ENCODE measurements around the gene INHBB.

The INHBB gene

DNA sequence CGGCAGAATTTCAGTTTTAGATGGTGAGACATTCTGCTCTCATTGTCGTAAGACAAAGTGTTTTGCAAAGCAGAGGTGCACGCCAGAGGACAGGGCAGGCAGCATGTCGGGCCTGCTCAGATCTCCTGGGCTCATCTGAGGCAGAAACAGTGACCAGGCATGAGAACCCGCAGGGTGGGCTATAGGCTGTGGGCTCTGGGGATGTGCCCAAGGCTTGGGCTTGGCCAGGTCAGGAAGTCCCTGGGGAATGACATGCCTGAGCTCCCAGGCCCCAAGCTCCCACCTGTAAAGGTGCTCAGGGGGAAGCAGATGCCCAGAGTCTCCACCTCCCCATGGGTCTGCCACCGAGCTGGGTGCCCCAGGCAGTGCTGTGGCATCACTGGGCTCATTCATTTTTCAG lies 35.3 kb downstream of the INHBB start:
- POLR2A ChIA-PET: no interaction called here
- CTCF ChIA-PET: interaction anchor here (0.7 to 1.6 kb wide), 2 partner anchors 9 to 12 kb away, joined by 3 to 4 read pairs; no protein-coding TSS in a partner anchor
- no peak for DNase-seq (ENCODE audit: extremely low spot score)
- TF ChIP-seq, protein P1, sequence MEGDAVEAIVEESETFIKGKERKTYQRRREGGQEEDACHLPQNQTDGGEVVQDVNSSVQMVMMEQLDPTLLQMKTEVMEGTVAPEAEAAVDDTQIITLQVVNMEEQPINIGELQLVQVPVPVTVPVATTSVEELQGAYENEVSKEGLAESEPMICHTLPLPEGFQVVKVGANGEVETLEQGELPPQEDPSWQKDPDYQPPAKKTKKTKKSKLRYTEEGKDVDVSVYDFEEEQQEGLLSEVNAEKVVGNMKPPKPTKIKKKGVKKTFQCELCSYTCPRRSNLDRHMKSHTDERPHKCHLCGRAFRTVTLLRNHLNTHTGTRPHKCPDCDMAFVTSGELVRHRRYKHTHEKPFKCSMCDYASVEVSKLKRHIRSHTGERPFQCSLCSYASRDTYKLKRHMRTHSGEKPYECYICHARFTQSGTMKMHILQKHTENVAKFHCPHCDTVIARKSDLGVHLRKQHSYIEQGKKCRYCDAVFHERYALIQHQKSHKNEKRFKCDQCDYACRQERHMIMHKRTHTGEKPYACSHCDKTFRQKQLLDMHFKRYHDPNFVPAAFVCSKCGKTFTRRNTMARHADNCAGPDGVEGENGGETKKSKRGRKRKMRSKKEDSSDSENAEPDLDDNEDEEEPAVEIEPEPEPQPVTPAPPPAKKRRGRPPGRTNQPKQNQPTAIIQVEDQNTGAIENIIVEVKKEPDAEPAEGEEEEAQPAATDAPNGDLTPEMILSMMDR (IDR thresholded peaks at IDR 0.05; ENCODE audit: control extremely low read depth, extremely low read depth, low read depth, missing control alignments): no peak

DNA sequence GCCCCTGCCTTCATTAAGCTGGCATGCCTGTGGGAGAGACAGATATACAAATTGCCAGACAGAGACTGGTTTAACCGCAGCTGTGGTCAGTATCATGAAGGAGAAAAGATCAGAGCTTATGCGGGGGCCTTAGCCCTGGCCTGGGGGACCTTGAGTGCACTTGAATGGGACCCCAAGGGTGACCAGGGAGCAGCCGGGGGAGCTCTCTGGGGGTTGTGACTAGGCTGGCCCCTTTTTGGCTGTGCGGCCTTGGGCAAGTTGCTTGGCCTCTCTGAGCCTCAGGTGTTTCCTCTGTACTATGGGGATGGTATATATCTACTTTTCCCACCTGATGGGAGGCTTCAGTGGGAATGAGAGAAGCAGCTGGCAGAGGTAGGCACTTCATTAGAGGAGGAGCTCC lies 35.7 kb downstream of the INHBB start:
- ChIA-PET CTCF (interaction anchor here (0.7 to 1.6 kb wide), 2 partner anchors 10 to 11 kb away, joined by 3 to 4 read pairs; no protein-coding TSS in a partner anchor), POLR2A (no interaction called here)
- DNase-seq (ENCODE audit: extremely low spot score): no peak
- TF ChIP-seq, protein P1 (IDR thresholded peaks at IDR 0.05; ENCODE audit: control extremely low read depth, extremely low read depth, low read depth, missing control alignments): no peak

DNA sequence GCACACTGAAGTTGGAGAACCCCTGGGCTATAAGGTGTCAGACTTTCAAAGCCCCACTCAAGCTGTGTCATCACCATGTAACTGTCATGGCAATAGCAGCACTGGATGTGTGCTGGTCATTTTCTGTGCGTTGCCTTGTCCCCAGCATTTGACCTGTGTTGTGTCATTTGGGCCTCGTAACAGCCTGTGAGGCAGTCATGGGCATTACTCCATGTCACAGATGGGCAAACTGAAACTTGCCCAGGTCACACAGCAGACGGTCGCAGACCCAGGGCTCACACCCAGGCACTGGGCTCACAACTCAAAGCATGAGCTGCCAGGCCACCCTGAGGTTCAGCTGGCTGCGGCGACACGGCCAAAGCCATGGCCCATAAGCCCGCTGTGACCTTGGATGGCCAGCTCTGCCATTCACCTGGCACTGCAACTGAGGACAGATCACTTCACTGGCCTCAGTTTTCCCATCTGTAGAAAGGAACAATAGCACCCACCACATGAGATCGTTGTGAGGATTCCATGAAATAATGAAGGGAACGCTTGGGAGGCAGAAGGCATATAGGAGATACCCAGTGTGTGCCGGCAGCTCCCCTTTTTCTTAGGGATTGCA lies 36.7 kb downstream of the INHBB start:
- ChIA-PET CTCF (no interaction called here), POLR2A (no interaction called here)
- DNase-seq (ENCODE audit: extremely low spot score): no peak
- TF ChIP-seq, protein P1 (IDR thresholded peaks at IDR 0.05; ENCODE audit: control extremely low read depth, extremely low read depth, low read depth, missing control alignments): no peak

DNA sequence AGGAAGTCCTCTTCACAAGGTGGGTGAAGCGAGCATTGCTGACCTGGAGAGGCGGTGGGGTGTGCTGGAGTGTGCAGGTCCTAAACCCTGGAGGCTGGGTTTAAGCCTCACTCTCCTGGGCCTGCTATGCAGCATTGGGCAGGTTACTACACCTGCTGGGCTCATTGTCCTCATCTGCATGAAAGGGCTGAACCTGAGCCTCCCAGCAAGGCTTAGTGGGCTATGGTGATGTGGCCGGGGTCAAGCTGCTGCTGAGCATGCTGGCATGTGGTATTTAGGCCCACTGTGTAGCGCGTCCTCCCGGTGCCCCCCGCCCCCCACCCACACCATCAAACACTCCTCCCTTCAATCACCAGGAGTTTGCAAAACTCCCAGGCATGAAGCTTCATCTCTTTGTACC lies 37.3 kb downstream of the INHBB start:
- TF ChIP-seq, protein P1 (IDR thresholded peaks at IDR 0.05; ENCODE audit: control extremely low read depth, extremely low read depth, low read depth, missing control alignments): no peak
- DNase-seq (ENCODE audit: extremely low spot score): no peak
- ChIA-PET CTCF (no interaction called here), POLR2A (no interaction called here)

DNA sequence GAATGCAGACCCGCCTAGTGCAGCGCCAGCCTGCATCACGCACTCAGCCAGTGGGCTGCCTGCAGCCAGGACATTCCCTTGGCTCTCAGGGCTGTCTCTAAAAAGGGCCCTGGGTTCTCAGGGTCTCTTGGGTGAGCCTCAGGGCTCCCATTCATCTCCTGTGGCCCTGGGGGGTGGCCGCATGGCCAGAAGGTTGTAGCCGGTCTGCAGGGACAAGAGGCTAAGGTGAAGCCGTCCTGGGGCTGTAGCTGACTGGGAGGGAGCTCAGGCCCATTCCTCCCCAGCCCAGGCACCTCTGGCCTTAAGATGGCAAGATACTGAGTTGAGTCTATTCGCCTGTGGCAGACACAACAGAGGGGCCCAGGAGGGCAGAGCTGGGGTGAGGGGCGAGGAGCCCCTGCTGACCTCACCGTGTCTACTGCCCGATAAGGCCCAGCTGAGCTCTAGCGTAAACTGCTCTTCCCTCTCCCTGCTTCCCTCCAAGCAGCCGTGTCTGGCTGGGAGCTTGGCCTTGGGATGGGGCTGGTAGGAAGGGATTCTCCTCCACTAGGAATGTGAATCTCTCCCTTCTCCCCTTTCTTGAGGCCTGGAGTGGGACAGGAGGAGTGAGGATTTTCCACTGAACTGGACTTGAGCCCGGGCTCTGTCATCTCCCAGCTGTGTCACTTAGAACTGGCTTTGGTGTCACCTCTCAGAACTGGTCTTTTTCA lies 37.9 kb downstream of the INHBB start:
- ChIA-PET CTCF (interaction anchor here (1.1 kb wide), 1 partner anchor 71 kb away, joined by 3 read pairs; no protein-coding TSS in a partner anchor), POLR2A (no interaction called here)
- DNase-seq (ENCODE audit: extremely low spot score): no peak
- TF ChIP-seq, protein P1 (IDR thresholded peaks at IDR 0.05; ENCODE audit: control extremely low read depth, extremely low read depth, low read depth, missing control alignments): no peak

DNA sequence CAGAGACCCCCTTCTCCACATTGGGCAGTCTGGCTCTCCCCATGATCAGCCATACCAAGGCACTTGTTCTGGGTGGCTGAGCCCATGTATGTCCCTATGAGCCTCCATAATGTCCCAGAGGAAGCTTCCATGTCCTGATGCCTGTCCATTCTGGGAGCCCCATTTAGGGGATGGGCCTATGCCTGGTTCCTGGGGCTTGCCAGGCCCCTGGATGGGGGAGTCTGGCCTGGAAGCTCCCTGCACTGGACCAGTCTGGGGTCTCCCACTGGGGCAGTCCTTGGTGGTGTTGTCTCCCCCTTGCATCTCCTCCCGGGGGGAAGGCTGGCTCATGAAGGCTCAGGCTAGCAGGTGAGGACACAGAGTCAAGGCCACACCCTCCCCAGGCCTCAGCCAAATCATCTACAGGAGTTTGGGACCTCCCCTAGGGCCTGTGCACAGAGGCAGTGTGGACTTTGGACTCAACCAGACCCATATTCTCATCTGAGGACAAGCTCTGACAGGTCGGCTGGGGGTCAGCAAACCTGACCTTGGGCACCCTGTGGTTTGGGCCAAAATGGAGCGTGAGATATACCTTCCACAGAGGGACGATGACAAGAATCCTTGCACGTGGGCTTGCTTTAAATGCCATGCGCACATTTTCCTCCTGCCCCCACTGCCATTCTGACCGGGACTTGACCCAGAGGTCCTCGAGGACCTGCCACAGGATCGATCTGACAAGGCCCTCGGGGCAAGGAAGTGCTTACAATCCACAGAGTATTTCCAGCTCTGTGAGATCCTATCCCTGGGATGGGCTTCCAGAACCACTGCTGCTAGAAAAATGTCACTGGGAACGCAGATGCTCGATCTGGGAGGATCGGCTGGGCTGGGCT lies 38.8 kb downstream of the INHBB start:
- POLR2A ChIA-PET: no interaction called here
- no peak for DNase-seq (ENCODE audit: extremely low spot score)
- CTCF ChIA-PET: interaction anchor here (1.1 to 1.2 kb wide), 2 partner anchors 42 to 72 kb away, joined by 3 read pairs; no protein-coding TSS in a partner anchor

More for the DNA sequence above, 38.8 kb downstream of the INHBB start:
- TF ChIP-seq, protein P1 (IDR thresholded peaks at IDR 0.05; ENCODE audit: control extremely low read depth, extremely low read depth, low read depth, missing control alignments): no peak

Measured in GM10248 (cell line).